NCI-H2227 (cell line): ENCODE data around the gene FRMD6.
A peak's percentile ranks its signal among the peaks of the same experiment; 100 is the strongest.
"Not testable (repeated sequence)": the region's sequence is repeated elsewhere in the genome, so short reads cannot be mapped to it uniquely, and the experiment has no call there.

Source experiments
- DNase-seq: peaks from one replicate; lab custom pipeline; 2025; ENCODE audit not compliant: unreplicated experiment; lab: John Stamatoyannopoulos, UW

FRMD6 gene

GRCh38 chr14:51769261-51769660 is 117.6 kb downstream of the FRMD6 start:
- not testable (repeated sequence) for DNase-seq

- no peak for DNase-seq
Observed at GRCh38 chr14:51774209-51774608, 122.5 kb downstream of the FRMD6 start.

GRCh38 chr14:51776102-51776894 is 124.6 kb downstream of the FRMD6 start:
- peak; percentile 25 for DNase-seq

- DNase-seq = peak; percentile 83
Observed at GRCh38 chr14:51780006-51780692, 128.4 kb downstream of the FRMD6 start.
